Mucosa of descending colon (tissue), 3 donors: ENCODE data around the gene LPXN. TPM values are rescaled to one million over a fixed set of nuclear protein-coding genes. Genes with fewer than 3 reads are reported as not detected.

Experiments
- ATAC-seq: fragments of 200-7000 bp; cut with Tn5 transposase; one replicate; pipeline ENCODE4 v1.9.1; 2020; ENCODE audit warnings: mild to moderate bottlenecking, moderate library complexity
- DNase-seq, 3 donors: peaks; one replicate each; pipeline ENCODE4 v3.0.0-alpha.2; 2020
- H3K36me3 ChIP-seq: fragments of 200-600 bp; one replicate; pipeline ENCODE4 v1.8.0; 2021; ENCODE audit warnings: low read depth, mild to moderate bottlenecking
- H3K4me1 ChIP-seq: fragments of 200-600 bp; one replicate; pipeline ENCODE4 v1.8.0; 2021; ENCODE audit warnings: low read depth, mild to moderate bottlenecking
- H3K4me3 ChIP-seq: fragments of 200-600 bp; one replicate; pipeline ENCODE4 v1.8.0; 2021; ENCODE audit warnings: mild to moderate bottlenecking
- H3K9me3 ChIP-seq: fragments of 200-600 bp; one replicate; pipeline ENCODE4 v1.8.0; 2021; ENCODE audit warnings: mild to moderate bottlenecking
- CTCF ChIP-seq: fragments of 200-600 bp; IDR thresholded peaks from one replicate; pipeline ENCODE4 v1.8.0; 2022; ENCODE audit warnings: antibody characterized with exemption, mild to moderate bottlenecking
- intact Hi-C, 2 donors: fragments of 100-400 bp; cut with DNase I in 1 of 2; cut with micrococcal nuclease in 1 of 2; formaldehyde crosslinking; loops; one replicate each; pipeline versions ENCODE4 v1.11.0 to v1.11.1; 2022; cut with DNase I, micrococcal nuclease
- total RNA-seq, 3 donors: library from RNA; stranded (reverse); fragmentation: NEBNext Ultra II Directional in 2 of 3; extraction: Animal tissue kit (Norgen Biotek cat#: 25700) in 2 of 3; gene quantifications; one replicate each; pipeline versions ENCODE4 v1.2.1 to v1.2.4, GENCODE V29; 2021 to 2023
- donor health status: DM: no; HTN: no; CAD: no; lungs with moderate emphysema.
- donor health status: DM: no; HTN: no; CAD: no.
- donor health status: DM: no; HTN: yes; CAD: no.

The LPXN gene
- total RNA-seq, 3 donors from 2014 or later: 10.7 to 20.1 (median 12.7) TPM

GRCh38 chr11:58513747-58514367 lies 61.8 kb downstream of the LPXN start:
- peak; percentile 11 for TF ChIP-seq CTCF
- intact Hi-C loops: loop anchor here in 1 of 2 donors (10.0 kb wide), 1 partner anchor 1049 kb away; the partner anchor contains the start of gene RTN4RL2
- ATAC-seq (peak; percentile 79), DNase-seq (peak in 2 of 3 donors; percentile 36 to 46)
- no peaks in the 10 kb centered on the region for H3K36me3 ChIP-seq
- no peak overlapping the region for H3K4me3 ChIP-seq
- H3K4me1 ChIP-seq: no peaks in the 10 kb centered on the region
- H3K9me3 ChIP-seq: no peaks in the 10 kb centered on the region

- Histone ChIP-seq H3K4me1 (no peaks in the 10 kb centered on the region), H3K4me3 (no peak overlapping the region), H3K9me3 (no peaks in the 10 kb centered on the region), H3K36me3 (no peaks in the 10 kb centered on the region)
- ATAC-seq (no peak), DNase-seq (no peak)
- TF ChIP-seq CTCF: no peak
- intact Hi-C loops: loop anchor here in 1 of 2 donors (10.0 kb wide), 1 partner anchor 1047 kb away; the partner anchor contains the start of gene RTN4RL2
Observed at GRCh38 chr11:58511636-58512035, 64.0 kb downstream of the LPXN start.

- ATAC-seq: no peak
- Histone ChIP-seq H3K4me3 (no peak overlapping the region), H3K9me3 (no peaks in the 10 kb centered on the region), H3K4me1 (no peaks in the 10 kb centered on the region), H3K36me3 (no peaks in the 10 kb centered on the region)
- no peak for DNase-seq
- intact Hi-C loops: loop anchor here in 1 of 2 donors (10.0 kb wide), 1 partner anchor 1045 kb away; the partner anchor contains the start of gene RTN4RL2
- TF ChIP-seq CTCF: no peak
Observed at GRCh38 chr11:58509748-58510147, 65.9 kb downstream of the LPXN start.

- no peak for DNase-seq
- Histone ChIP-seq H3K36me3 (no peaks in the 10 kb centered on the region), H3K9me3 (no peaks in the 10 kb centered on the region), H3K4me1 (no peaks in the 10 kb centered on the region), H3K4me3 (no peak overlapping the region)
- ATAC-seq: no peak
- TF ChIP-seq CTCF: no peak
- intact Hi-C loops: no loop called here
Observed at GRCh38 chr11:58508814-58509213, 66.8 kb downstream of the LPXN start.

GRCh38 chr11:58508005-58508404 lies 67.7 kb downstream of the LPXN start, which contains the start of gene OR5B21:
Gene OR5B21, minus strand, starts transcription at chr11:58508105. Its CDS starts 0 bp downstream, at chr11:58508105.
- Histone ChIP-seq H3K36me3 (no peaks in the 10 kb centered on the region), H3K9me3 (no peaks in the 10 kb centered on the region), H3K4me3 (no peak within 1 kb of the TSS), H3K4me1 (no peaks in the 10 kb centered on the region)
- ATAC-seq: no peak
- DNase-seq: no peak
- TF ChIP-seq CTCF: no peak
- intact Hi-C loops: no loop called here
